ENCODE results near the gene CDK9. TPM values are rescaled to one million over a fixed set of nuclear protein-coding genes. Genes with fewer than 3 reads are reported as not detected.

Gene CDK9
- total RNA-seq, 1 donor from 2014 or later, result 75.0 TPM

- peak; percentile 75 to 91 for DNase-seq (ENCODE audit: low read depth in 2 of 2)
These were observed 17.0 kb downstream of the CDK9 start, which contains the start of gene FPGS for GRCh38 chr9:127802576-127803443. Gene FPGS, plus strand, starts transcription at chr9:127802882. Its CDS starts 43 bp downstream, at chr9:127802925.

- peak in 1 of 2 donors; percentile 49 for DNase-seq (ENCODE audit: low read depth in 2 of 2)
These were observed 17.9 kb downstream of the CDK9 start for GRCh38 chr9:127803507-127804352.

GRCh38 chr9:127805620-127806019, 19.8 kb downstream of the CDK9 start:
- peak in 1 of 2 donors; percentile 75 for DNase-seq (ENCODE audit: low read depth in 2 of 2)

- no peak for DNase-seq (ENCODE audit: low read depth in 2 of 2)
These were observed 21.0 kb downstream of the CDK9 start for GRCh38 chr9:127806871-127807270.

- DNase-seq (ENCODE audit: low read depth in 2 of 2), result no peak
These were observed 22.6 kb downstream of the CDK9 start for GRCh38 chr9:127808347-127809001.

GRCh38 chr9:127809002-127809539, 23.2 kb downstream of the CDK9 start:
- no peak for DNase-seq (ENCODE audit: low read depth in 2 of 2)

GRCh38 chr9:127809540-127810377, 23.9 kb downstream of the CDK9 start:
- DNase-seq (ENCODE audit: low read depth in 2 of 2), result peak in 1 of 2 donors; percentile 45

GRCh38 chr9:127810378-127811187, 24.7 kb downstream of the CDK9 start:
- DNase-seq (ENCODE audit: low read depth in 2 of 2), result no peak

GRCh38 chr9:127812011-127812410, 26.2 kb downstream of the CDK9 start:
- no peak for DNase-seq (ENCODE audit: low read depth in 2 of 2)

- no peak for DNase-seq (ENCODE audit: low read depth in 2 of 2)
These were observed 27.3 kb downstream of the CDK9 start for GRCh38 chr9:127812936-127813675.

- DNase-seq (ENCODE audit: low read depth in 2 of 2), result peak; percentile 24 to 61
These were observed 27.9 kb downstream of the CDK9 start for GRCh38 chr9:127813686-127814226.

GRCh38 chr9:127814619-127815511, 29.0 kb downstream of the CDK9 start:
- no peak for DNase-seq (ENCODE audit: low read depth in 2 of 2)

- DNase-seq (ENCODE audit: low read depth in 2 of 2), result no peak
These were observed 29.9 kb downstream of the CDK9 start for GRCh38 chr9:127815512-127816361.

- no peak for DNase-seq (ENCODE audit: low read depth in 2 of 2)
These were observed 30.5 kb downstream of the CDK9 start for GRCh38 chr9:127816362-127816725.

GRCh38 chr9:127816728-127817127, 30.9 kb downstream of the CDK9 start:
- DNase-seq (ENCODE audit: low read depth in 2 of 2), result no peak

GRCh38 chr9:127817881-127818434, 32.1 kb downstream of the CDK9 start:
- DNase-seq (ENCODE audit: low read depth in 2 of 2), result no peak
